OCI-LY7 (cell line): ENCODE data around the gene VPS72.

Source experiments
- CTCF ChIP-seq: fragments of 200-600 bp; sonication (generic); conservative IDR thresholded peaks from 2 replicates; pipeline ENCODE4 v1.5.1; 2014; ENCODE audit warnings: mild to moderate bottlenecking, antibody characterized with exemption, low read length, moderate library complexity, mixed read lengths
- EZH2phosphoT487 ChIP-seq: fragments of 200-600 bp; sonication (generic); IDR thresholded peaks from 2 replicates; pipeline ENCODE4 v1.6.1; 2018; ENCODE audit warnings: low read depth, borderline replicate concordance, mild to moderate bottlenecking, mixed run types, antibody characterized with exemption, low read length, moderate library complexity, mixed read lengths

GRCh38 chr1:151158326-151158725 lies 31.7 kb downstream of the VPS72 start:
- TF ChIP-seq CTCF = no peak
- no peak for TF ChIP-seq EZH2phosphoT487
